Spleen (tissue), 11 donors: ENCODE measurements around the gene ARID5B. TPM values are rescaled to one million over a fixed set of nuclear protein-coding genes. Genes with fewer than 3 reads are reported as not detected.

Experiments
- DNase-seq: peaks from one replicate; pipeline ENCODE4 v3.0.0-alpha.2; 2020
- H3K27ac ChIP-seq, 8 donors: fragments of 200-600 bp; sonication (generic) in 7 of 8; 1 replicate in 4 of 8; 2 replicates in 4 of 8; pipeline versions ENCODE4 v1.5.0 to v1.8.0; 2016 to 2021; ENCODE audit warnings: inconsistent platforms in 4 of 8, mild to moderate bottlenecking in 4 of 8, moderate library complexity in 1 of 8
- H3K27me3 ChIP-seq, 7 donors: fragments of 200-600 bp; sonication (generic) in 6 of 7; replicated peaks in 1 of 7; 1 replicate in 4 of 7; 2 replicates in 3 of 7; pipeline versions ENCODE4 v1.5.0 to v1.8.0; 2016 to 2021; ENCODE audit warnings: inconsistent platforms in 3 of 7, mild to moderate bottlenecking in 1 of 7
- H3K36me3 ChIP-seq, 6 donors: fragments of 200-600 bp; sonication (generic) in 5 of 6; 1 replicate in 4 of 6; 2 replicates in 2 of 6; pipeline versions ENCODE4 v1.5.0 to v1.8.0; 2016 to 2021; ENCODE audit warnings: inconsistent platforms in 2 of 6
- H3K4me1 ChIP-seq, 6 donors: fragments of 200-600 bp; sonication (generic) in 5 of 6; 1 replicate in 3 of 6; 2 replicates in 3 of 6; pipeline versions ENCODE4 v1.5.0 to v1.8.0; 2016 to 2021; ENCODE audit warnings: inconsistent platforms in 3 of 6
- H3K4me3 ChIP-seq, 8 donors: fragments of 200-600 bp; sonication (generic) in 7 of 8; 1 replicate in 4 of 8; 2 replicates in 4 of 8; pipeline versions ENCODE4 v1.5.0 to v1.8.0; 2016 to 2021; ENCODE audit warnings: inconsistent platforms in 4 of 8, mild to moderate bottlenecking in 4 of 8, moderate library complexity in 2 of 8
- H3K9me3 ChIP-seq, 8 donors: fragments of 200-600 bp; sonication (generic) in 7 of 8; 1 replicate in 4 of 8; 2 replicates in 4 of 8; pipeline versions ENCODE4 v1.5.0 to v1.8.0; 2016 to 2021; ENCODE audit warnings: inconsistent platforms in 4 of 8
- CTCF ChIP-seq, 11 experiments: fragments of 200-600 bp in 7 of 11; fragments of 450-650 bp in 4 of 11; sonication (generic) in 4 of 11; IDR thresholded peaks in 8 of 11; conservative IDR thresholded peaks in 3 of 11; 1 replicate in 7 of 11; 2 replicates in 4 of 11; pipeline versions ENCODE4 v1.4.0 to v1.8.0; 2016 to 2021; ENCODE audit warnings: antibody characterized with exemption in 11 of 11, inconsistent platforms in 4 of 11, mild to moderate bottlenecking in 1 of 11
- POLR2A ChIP-seq, 3 donors: fragments of 450-650 bp; IDR thresholded peaks; one replicate each; pipeline ENCODE4 v1.5.1; 2017; ENCODE audit warnings: antibody characterized with exemption in 3 of 3, mild to moderate bottlenecking in 1 of 3
- POLR2AphosphoS5 ChIP-seq, 3 donors: sonication (generic); formaldehyde crosslinking; IDR thresholded peaks; one replicate each; pipeline ENCODE4 v1.5.1; 2017; ENCODE audit warnings: antibody characterized with exemption in 3 of 3
- WGBS, 5 donors: extraction: QIAGEN DNeasy Blood & Tissue Kit in 3 of 5; methylation state at CpG; one replicate each; pipeline versions ENCODE4 v1.1.5 to v1.1.7; 2013 to 2018; 5-methylcytosine and 5-hydroxymethylcytosine counted together
- intact Hi-C: fragments of 100-400 bp; cut with DNase I; formaldehyde crosslinking; loops from one replicate; pipeline ENCODE4 v1.15.0; 2023; ENCODE audit warnings: low total_unique reads
- polyA plus RNA-seq, 3 donors: library from polyadenylated mRNA; stranded (reverse); fragments of 200-250 nt; gene quantifications; one replicate each; pipeline ENCODE4 v1.2.1, GENCODE V29; 2013
- total RNA-seq, 7 donors: library from RNA; depleted of rRNA in 3 of 7; stranded (reverse); fragments of >200 nt in 3 of 7; fragmentation: NEBNext Ultra II Directional in 4 of 7; extraction: Animal tissue kit (Norgen Biotek cat#: 25700) in 4 of 7; gene quantifications; one replicate each; pipeline versions ENCODE4 v1.1.0 to v1.2.1, GENCODE V29; 2016 to 2021
- donor health status: healthy with polysubstance abuse.
- donor health status: DM: no; HTN: no; CAD: no; lungs with moderate emphysema.
- donor health status: DM: no; HTN: no; CAD: no.
- donor health status: Bipolar disorder and iron deficiency.
- donor health status: healthy.
- donor health status: DM: no; HTN: no; CAD: no.
- donor health status: DM: yes; HTN: yes; CAD: no.

Gene ARID5B
- total and polyA plus RNA-seq, 10 donors = 5.6 to 70.7 (median 46.2) TPM

- intact Hi-C loops = no loop called here
- H3K27me3 ChIP-seq = no peaks in the 10 kb centered on the region
- H3K4me3 ChIP-seq = no peak overlapping the region
- H3K27ac ChIP-seq = no peak overlapping the region
- H3K4me1 ChIP-seq = peaks cover 0 to 27% (median 0%) of the 10 kb centered on the region in 6 donors
- H3K36me3 ChIP-seq = peaks cover 0 to 60% (median 24%) of the 10 kb centered on the region in 6 donors
- H3K9me3 ChIP-seq = no peaks in the 10 kb centered on the region
- WGBS, 5 donors = 88 to 95% (median 92%) methylated on average over 4 of the region's 4 CpGs
- no peak for TF ChIP-seq POLR2AphosphoS5 (IDR thresholded peaks at IDR 0.05)
- TF ChIP-seq CTCF (IDR thresholded peaks at IDR 0.05 in 8 of 11, conservative IDR thresholded peaks at IDR 0.05 in 3 of 11) = no peak
- DNase-seq = no peak
Measured at GRCh38 chr10:62096256-62096933, 194.9 kb downstream of the ARID5B start.

- Histone ChIP-seq H3K4me1 (peaks cover 0 to 15% (median 0%) of the 10 kb centered on the region in 6 donors), H3K36me3 (peaks cover 0 to 40% (median 7%) of the 10 kb centered on the region in 6 donors), H3K4me3 (no peak overlapping the region), H3K27ac (no peak overlapping the region), H3K9me3 (no peaks in the 10 kb centered on the region), H3K27me3 (no peaks in the 10 kb centered on the region)
- DNase-seq = no peak
- TF ChIP-seq POLR2AphosphoS5 (IDR thresholded peaks at IDR 0.05) = no peak
- no peak for TF ChIP-seq POLR2A (IDR thresholded peaks at IDR 0.05)
- no peak for TF ChIP-seq CTCF (IDR thresholded peaks at IDR 0.05 in 8 of 11, conservative IDR thresholded peaks at IDR 0.05 in 3 of 11)
- intact Hi-C loops = no loop called here
- 78 to 92% (median 86%) methylated on average over 14 of the region's 14 CpGs for WGBS, 5 donors
Measured at GRCh38 chr10:62098278-62099121, 197.0 kb downstream of the ARID5B start.

GRCh38 chr10:62099299-62099698, 197.8 kb downstream of the ARID5B start:
- no peak for TF ChIP-seq CTCF (IDR thresholded peaks at IDR 0.05 in 8 of 11, conservative IDR thresholded peaks at IDR 0.05 in 3 of 11)
- no peak for TF ChIP-seq POLR2A (IDR thresholded peaks at IDR 0.05)
- no peak for TF ChIP-seq POLR2AphosphoS5 (IDR thresholded peaks at IDR 0.05)
- Histone ChIP-seq H3K36me3 (peaks cover 0 to 33% (median 3%) of the 10 kb centered on the region in 6 donors), H3K4me3 (no peak overlapping the region), H3K9me3 (no peaks in the 10 kb centered on the region), H3K4me1 (peaks cover 0 to 15% (median 0%) of the 10 kb centered on the region in 6 donors), H3K27me3 (no peaks in the 10 kb centered on the region), H3K27ac (no peak overlapping the region)
- WGBS, 5 donors = 74 to 92% (median 85%) methylated on average over 3 of the region's 3 CpGs
- DNase-seq = no peak
- intact Hi-C loops = no loop called here

- 88 to 94% (median 90%) methylated on average over 9 of the region's 9 CpGs for WGBS, 5 donors
Measured at GRCh38 chr10:62103857-62104256, 202.4 kb downstream of the ARID5B start.

More at GRCh38 chr10:62103857-62104256, 202.4 kb downstream of the ARID5B start:
- H3K4me1 ChIP-seq = peaks cover 5 to 50% (median 25%) of the 10 kb centered on the region in 6 donors
- intact Hi-C loops = no loop called here
- no peaks in the 10 kb centered on the region for H3K27me3 ChIP-seq
- H3K27ac ChIP-seq = no peak overlapping the region
- no peaks in the 10 kb centered on the region for H3K9me3 ChIP-seq
- DNase-seq = no peak
- TF ChIP-seq CTCF (IDR thresholded peaks at IDR 0.05 in 8 of 11, conservative IDR thresholded peaks at IDR 0.05 in 3 of 11) (no peak), POLR2AphosphoS5 (IDR thresholded peaks at IDR 0.05) (no peak), POLR2A (IDR thresholded peaks at IDR 0.05) (no peak)
- no peak overlapping the region for H3K4me3 ChIP-seq
- no peaks in the 10 kb centered on the region for H3K36me3 ChIP-seq
